ENCODE measurements around the gene GMPPA.

Gene GMPPA

DNA sequence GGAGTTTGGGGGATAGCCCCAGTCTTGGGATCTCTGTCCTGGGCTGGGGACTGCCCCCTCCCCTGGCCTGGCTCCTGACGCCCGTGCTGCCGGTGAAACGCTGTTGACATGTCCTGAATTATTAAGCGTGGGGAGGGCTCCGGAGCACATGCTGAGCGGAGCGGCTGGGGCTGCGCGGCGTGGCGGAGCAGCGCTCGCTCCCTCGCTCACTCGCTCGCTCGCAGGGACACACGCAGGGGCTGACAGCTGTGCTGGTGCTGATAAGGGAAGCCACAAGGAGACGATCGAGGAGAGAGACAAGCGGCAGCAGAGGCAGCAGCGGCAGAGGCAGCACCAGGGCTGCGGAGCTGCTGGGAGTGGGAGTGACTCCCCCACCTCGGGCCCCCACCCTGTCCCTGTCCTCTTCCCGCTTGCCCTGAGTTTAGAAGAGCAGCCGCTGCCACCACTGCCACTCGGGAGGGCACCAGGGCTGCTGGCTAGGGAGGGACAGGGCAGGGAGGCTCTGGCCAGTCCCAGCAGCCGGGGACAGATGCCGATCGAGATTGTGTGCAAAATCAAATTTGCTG lies 15.6 kb downstream of the GMPPA start, which contains the start of gene ASIC4:
TSS of gene ASIC4 (plus strand) at position 287 of the 566 bp plus-strand sequence. CDS start at position 530, 243 bp downstream.
- no peak within 1 kb of the TSS for H3K4me3 ChIP-seq (ENCODE audit: low read depth, low read length)
- H3K27ac ChIP-seq = no peak within 1 kb of the TSS
- H3K9me3 ChIP-seq (ENCODE audit: control insufficient read depth, low read length) = no peaks in the 10 kb centered on the region
- TF ChIP-seq, protein P1, sequence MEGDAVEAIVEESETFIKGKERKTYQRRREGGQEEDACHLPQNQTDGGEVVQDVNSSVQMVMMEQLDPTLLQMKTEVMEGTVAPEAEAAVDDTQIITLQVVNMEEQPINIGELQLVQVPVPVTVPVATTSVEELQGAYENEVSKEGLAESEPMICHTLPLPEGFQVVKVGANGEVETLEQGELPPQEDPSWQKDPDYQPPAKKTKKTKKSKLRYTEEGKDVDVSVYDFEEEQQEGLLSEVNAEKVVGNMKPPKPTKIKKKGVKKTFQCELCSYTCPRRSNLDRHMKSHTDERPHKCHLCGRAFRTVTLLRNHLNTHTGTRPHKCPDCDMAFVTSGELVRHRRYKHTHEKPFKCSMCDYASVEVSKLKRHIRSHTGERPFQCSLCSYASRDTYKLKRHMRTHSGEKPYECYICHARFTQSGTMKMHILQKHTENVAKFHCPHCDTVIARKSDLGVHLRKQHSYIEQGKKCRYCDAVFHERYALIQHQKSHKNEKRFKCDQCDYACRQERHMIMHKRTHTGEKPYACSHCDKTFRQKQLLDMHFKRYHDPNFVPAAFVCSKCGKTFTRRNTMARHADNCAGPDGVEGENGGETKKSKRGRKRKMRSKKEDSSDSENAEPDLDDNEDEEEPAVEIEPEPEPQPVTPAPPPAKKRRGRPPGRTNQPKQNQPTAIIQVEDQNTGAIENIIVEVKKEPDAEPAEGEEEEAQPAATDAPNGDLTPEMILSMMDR (IDR thresholded peaks at IDR 0.05) = no peak
- peak within 1 kb of the TSS; percentile 22 for H2AFZ ChIP-seq
- H3K79me2 ChIP-seq = no peaks in the 10 kb centered on the region
- peak within 1 kb of the TSS; percentile 31 for H3K4me2 ChIP-seq (ENCODE audit: low read length)
- no peaks in the 10 kb centered on the region for H3K36me3 ChIP-seq (ENCODE audit: control insufficient read depth, insufficient read depth, low read length)
- peaks cover 14% of the 10 kb centered on the region for H3K4me1 ChIP-seq
- H3K27me3 ChIP-seq (ENCODE audit: control insufficient read depth, insufficient read depth, low read length) = peaks cover 14% of the 10 kb centered on the region
- H3K9ac ChIP-seq = no peak within 1 kb of the TSS

DNA sequence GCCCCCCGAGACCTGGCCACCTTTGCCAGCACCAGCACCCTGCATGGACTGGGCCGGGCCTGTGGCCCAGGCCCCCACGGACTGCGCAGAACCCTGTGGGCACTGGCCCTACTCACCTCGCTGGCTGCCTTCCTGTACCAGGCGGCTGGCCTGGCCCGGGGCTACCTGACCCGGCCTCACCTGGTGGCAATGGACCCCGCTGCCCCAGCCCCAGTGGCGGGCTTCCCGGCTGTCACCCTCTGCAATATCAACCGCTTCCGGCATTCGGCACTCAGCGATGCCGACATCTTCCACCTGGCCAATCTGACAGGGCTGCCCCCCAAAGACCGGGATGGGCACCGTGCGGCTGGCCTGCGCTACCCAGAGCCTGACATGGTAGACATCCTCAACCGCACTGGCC lies 16.1 kb downstream of the GMPPA start:
- TF ChIP-seq, protein P1 (IDR thresholded peaks at IDR 0.05) = no peak

DNA sequence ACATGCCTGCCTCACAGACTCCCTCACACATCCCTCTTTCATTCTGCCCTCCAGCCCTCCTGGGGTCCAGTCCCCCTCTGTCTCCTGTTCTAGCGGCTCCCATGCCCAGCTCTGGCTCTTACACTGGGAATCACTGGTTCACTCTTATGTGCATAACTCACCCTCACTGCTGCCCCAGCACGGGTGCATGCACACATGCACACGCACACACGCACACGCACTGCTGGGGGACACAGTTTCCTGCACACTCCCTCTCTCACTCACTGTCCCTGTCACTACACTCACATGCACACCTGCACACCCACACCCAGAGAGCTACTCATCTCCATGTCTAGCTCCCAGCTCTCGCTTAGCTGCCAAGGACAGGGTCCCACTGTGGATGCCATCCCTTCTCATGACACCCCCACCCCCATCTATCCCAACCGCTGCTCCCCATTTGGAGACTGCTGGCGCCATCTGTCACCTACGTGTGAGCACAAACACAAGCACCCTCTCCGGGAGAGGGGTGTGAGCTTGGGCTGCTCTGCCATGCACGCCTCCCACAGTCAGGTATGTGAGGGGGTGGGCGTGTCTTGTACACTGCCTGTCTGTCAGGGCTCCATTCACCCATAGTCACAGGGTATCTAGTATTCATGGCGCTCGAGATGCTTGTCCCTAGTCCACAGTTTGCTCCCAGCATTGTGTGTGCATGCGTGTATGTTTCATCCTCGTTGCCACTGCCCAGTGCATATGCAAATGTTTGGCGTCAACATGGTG lies 17.4 kb downstream of the GMPPA start:
- H3K4me3 ChIP-seq (ENCODE audit: low read depth, low read length) = no peak overlapping the region
- TF ChIP-seq, protein P1 (IDR thresholded peaks at IDR 0.05) = no peak
- H3K4me1 ChIP-seq = peaks cover 6% of the 10 kb centered on the region
- H3K27ac ChIP-seq = no peak overlapping the region
- peaks cover 9% of the 10 kb centered on the region for H3K27me3 ChIP-seq (ENCODE audit: control insufficient read depth, insufficient read depth, low read length)
- no peak overlapping the region for H3K4me2 ChIP-seq (ENCODE audit: low read length)
- H3K36me3 ChIP-seq (ENCODE audit: control insufficient read depth, insufficient read depth, low read length) = no peaks in the 10 kb centered on the region
- H3K79me2 ChIP-seq = no peaks in the 10 kb centered on the region
- no peaks in the 10 kb centered on the region for H3K9me3 ChIP-seq (ENCODE audit: control insufficient read depth, low read length)
- H3K9ac ChIP-seq = no peak overlapping the region
- H2AFZ ChIP-seq = no peak overlapping the region

More for the DNA sequence above, 16.1 kb downstream of the GMPPA start:
- Histone ChIP-seq H3K9me3 (ENCODE audit: control insufficient read depth, low read length) (no peaks in the 10 kb centered on the region), H3K4me2 (ENCODE audit: low read length) (no peak overlapping the region), H3K9ac (no peak overlapping the region), H3K79me2 (no peaks in the 10 kb centered on the region), H3K4me1 (peaks cover 11% of the 10 kb centered on the region), H2AFZ (no peak overlapping the region), H3K27me3 (ENCODE audit: control insufficient read depth, insufficient read depth, low read length) (peaks cover 14% of the 10 kb centered on the region), H3K4me3 (ENCODE audit: low read depth, low read length) (no peak overlapping the region), H3K36me3 (ENCODE audit: control insufficient read depth, insufficient read depth, low read length) (no peaks in the 10 kb centered on the region), H3K27ac (no peak overlapping the region)

DNA sequence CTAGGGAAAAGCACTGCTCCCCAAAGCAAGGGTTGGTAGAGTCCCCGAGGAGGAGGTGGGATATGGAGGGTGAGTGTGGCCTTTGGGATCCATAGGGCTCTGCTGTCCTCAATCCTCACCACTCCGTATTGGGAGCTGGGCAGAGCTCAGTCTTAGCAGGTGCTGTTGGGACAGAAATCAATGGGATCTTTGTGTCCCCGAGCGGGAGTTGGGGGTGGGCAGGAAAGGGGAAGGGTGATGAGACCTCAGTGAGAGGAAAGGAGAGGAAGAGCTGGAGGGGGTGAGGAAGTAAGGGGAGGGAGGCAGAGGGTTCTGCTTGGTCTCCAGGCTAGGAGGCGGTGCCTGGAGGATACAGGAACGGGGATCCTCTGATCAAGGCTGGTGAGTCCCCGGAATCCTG lies 18.2 kb downstream of the GMPPA start:
- Histone ChIP-seq H3K4me1 (peaks cover 6% of the 10 kb centered on the region), H3K4me3 (ENCODE audit: low read depth, low read length) (no peak overlapping the region), H3K9me3 (ENCODE audit: control insufficient read depth, low read length) (no peaks in the 10 kb centered on the region), H2AFZ (no peak overlapping the region), H3K27me3 (ENCODE audit: control insufficient read depth, insufficient read depth, low read length) (peaks cover 9% of the 10 kb centered on the region), H3K79me2 (no peaks in the 10 kb centered on the region), H3K36me3 (ENCODE audit: control insufficient read depth, insufficient read depth, low read length) (no peaks in the 10 kb centered on the region), H3K27ac (no peak overlapping the region), H3K4me2 (ENCODE audit: low read length) (no peak overlapping the region), H3K9ac (no peak overlapping the region)
- TF ChIP-seq, protein P1 (IDR thresholded peaks at IDR 0.05) = no peak
